Mucosa of stomach (tissue), 1 donor: Measurements from ENCODE around the gene PPP1R14B.

Experiments
- H3K27me3 ChIP-seq: one replicate; pipeline ENCODE4 v1.7.0; 2013; ENCODE audit warnings: mild to moderate bottlenecking, low read length; ENCODE audit not compliant: control insufficient read depth, insufficient read depth
- H3K36me3 ChIP-seq: one replicate; pipeline ENCODE4 v1.7.0; 2013; ENCODE audit warnings: low read length; ENCODE audit not compliant: control insufficient read depth, insufficient read depth
- H3K4me1 ChIP-seq: one replicate; pipeline ENCODE4 v1.7.0; 2013; ENCODE audit warnings: mild to moderate bottlenecking, low read length; ENCODE audit not compliant: control insufficient read depth, insufficient read depth
- H3K4me3 ChIP-seq: one replicate; pipeline ENCODE4 v1.7.0; 2013; ENCODE audit warnings: low read length
- H3K9ac ChIP-seq: one replicate; pipeline ENCODE4 v1.7.0; 2013; ENCODE audit warnings: mild to moderate bottlenecking, low read length, moderate library complexity
- H3K9me3 ChIP-seq: one replicate; pipeline ENCODE4 v1.7.0; 2013; ENCODE audit warnings: mild to moderate bottlenecking, low read length, moderate library complexity; ENCODE audit not compliant: control insufficient read depth
- donor health status: Pancreatic carcinoma.

The PPP1R14B gene

DNA sequence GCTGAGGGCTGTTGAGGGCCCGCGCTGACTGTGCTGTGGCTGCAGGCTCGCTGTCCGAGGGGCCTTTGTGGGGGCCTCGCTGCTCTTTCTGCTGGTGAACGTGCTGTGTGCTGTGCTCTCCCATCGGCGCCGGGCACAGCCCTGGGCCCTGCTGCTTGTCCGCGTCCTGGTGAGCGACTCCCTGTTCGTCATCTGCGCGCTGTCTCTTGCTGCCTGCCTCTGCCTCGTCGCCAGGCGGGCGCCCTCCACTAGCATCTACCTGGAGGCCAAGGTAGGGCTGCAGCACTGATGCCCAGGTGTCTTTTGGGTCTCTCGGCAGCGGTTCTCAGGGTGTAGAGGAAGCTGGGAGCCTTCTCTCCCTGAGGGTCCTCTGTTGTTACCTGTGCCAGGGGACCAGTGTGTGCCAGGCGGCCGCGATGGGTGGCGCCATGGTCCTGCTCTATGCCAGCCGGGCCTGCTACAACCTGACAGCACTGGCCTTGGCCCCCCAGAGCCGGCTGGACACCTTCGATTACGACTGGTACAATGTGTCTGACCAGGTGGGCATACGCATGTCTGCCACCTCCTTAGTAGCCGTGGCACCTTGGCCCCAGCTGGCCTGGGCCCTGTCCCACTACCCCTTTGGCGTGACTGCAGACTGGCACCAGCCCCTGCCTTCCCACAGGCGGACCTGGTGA, 41.1 kb upstream of the PPP1R14B start:
- no peaks in the 10 kb centered on the region for H3K36me3 ChIP-seq
- peaks cover 40% of the 10 kb centered on the region for H3K4me1 ChIP-seq
- no peak overlapping the region for H3K4me3 ChIP-seq
- H3K9ac ChIP-seq: no peak overlapping the region
- H3K9me3 ChIP-seq: no peaks in the 10 kb centered on the region
- H3K27me3 ChIP-seq: peaks cover 29% of the 10 kb centered on the region

DNA sequence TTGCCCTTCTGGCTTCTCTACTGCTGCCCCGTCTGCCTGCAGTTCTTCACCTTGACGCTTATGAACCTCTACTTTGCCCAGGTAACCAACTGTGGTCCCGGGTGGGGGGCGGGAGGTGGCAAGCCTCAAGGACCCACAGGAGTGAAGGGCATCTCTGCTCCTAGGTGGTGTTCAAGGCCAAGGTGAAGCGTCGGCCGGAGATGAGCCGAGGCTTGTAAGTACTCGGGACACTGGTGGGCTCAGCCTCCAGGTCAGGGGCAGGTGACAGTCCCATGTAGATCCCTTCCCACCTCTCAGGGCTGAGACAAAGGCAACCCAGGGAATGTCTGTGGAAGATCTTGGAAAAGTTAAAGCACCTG, 40.0 kb upstream of the PPP1R14B start:
- H3K4me3 ChIP-seq: no peak overlapping the region
- H3K9ac ChIP-seq: peak overlapping the region; percentile 95
- peaks cover 37% of the 10 kb centered on the region for H3K4me1 ChIP-seq
- H3K9me3 ChIP-seq: no peaks in the 10 kb centered on the region
- peaks cover 19% of the 10 kb centered on the region for H3K27me3 ChIP-seq
- H3K36me3 ChIP-seq: no peaks in the 10 kb centered on the region

DNA sequence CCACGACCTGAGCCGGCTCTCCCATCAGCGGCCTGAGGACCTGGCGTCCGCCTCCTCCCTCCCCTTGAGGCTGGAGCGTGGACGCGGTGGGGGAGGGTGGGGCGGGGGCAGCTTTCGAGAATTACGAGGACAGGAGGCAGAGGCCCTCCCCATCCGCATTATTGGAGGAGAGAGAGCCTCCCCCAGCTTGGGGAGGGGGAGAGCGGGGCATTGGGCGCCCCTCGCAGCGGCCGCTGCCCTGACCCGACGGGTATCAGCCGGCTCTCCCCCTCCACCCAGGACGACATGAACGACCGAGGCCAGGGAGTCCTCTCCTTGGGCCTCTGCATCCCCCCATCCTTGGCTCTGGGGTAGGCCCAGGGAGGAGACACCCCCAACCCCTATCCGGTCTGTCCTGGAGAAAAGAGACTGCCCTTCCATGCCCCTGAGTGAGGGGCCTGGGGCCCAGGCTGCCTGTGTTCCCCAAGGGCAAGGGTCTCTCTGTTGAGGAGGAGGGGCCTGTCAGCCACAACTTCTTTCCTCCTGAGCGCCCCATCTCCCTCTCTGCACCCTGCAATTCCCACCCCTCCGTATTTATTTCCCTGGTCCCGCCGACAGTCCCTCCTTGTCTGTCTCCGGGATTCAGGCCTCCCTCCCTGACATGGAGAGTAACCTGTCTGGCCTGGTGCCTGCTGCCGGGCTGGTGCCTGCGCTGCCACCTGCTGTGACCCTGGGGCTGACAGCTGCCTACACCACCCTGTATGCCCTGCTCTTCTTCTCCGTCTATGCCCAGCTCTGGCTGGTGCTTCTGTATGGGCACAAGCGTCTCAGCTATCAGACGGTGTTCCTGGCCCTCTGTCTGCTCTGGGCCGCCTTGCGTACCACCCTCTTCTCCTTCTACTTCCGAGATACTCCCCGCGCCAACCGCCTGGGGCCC, 39.4 kb upstream of the PPP1R14B start:
- Histone ChIP-seq H3K4me1 (peaks cover 34% of the 10 kb centered on the region), H3K27me3 (peaks cover 12% of the 10 kb centered on the region), H3K9ac (peak overlapping the region; percentile 95), H3K36me3 (no peaks in the 10 kb centered on the region), H3K4me3 (peak overlapping the region; percentile 50), H3K9me3 (no peaks in the 10 kb centered on the region)

DNA sequence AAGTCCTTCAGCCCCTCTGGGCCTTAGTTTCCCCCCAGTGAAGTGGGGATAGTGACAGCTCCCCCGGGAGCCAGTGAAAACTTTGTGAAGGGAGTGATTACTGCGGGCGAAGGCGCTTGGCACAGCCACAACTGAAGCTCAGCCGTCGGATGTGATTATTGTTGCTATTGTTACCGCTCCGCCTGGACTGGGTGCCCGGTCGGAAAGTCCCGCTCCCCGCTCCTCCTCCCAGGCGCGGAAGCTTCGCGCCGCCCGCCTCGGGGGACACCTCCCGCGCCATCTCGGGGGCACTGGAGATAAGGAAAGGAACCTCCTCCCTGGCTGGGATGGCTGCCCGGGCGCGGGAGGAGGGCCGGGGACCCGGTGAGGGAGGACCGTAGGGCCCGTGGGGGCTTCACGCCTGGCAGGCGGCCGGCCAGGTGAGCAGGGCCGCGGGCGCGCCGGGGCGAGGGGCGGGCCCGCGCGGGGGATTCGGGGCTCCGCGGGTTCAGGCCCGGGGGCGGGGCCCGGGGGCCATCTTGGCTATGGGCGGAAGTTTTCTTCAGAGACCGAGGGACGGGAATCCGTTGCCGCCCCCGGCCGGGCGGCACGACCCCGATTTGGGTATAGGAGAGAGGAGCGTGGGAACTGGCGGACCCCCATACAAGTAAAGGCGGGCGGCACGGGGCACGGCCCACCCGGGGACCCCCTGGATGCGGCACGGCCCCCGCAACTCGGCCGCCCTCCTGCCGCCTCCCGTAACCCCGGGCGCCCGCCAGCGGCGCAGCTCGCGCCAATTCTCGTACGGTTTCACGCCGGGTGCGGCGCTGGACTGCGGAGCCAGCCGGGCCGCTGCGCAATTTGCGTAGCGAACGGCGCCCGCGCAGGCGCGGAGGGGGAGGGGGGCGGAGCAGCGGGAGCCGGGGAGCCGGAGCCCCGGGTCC, 38.5 kb upstream of the PPP1R14B start, which contains the start of gene GPR137:
TSS of gene GPR137 (plus strand) at position 887 of the 923 bp plus-strand sequence. CDS start 677 bp downstream, outside the sequence.
- Histone ChIP-seq H3K9me3 (no peaks in the 10 kb centered on the region), H3K4me1 (peaks cover 31% of the 10 kb centered on the region), H3K9ac (peak within 1 kb of the TSS; percentile 95), H3K4me3 (peak within 1 kb of the TSS; percentile 80), H3K27me3 (peaks cover 3% of the 10 kb centered on the region), H3K36me3 (no peaks in the 10 kb centered on the region)

DNA sequence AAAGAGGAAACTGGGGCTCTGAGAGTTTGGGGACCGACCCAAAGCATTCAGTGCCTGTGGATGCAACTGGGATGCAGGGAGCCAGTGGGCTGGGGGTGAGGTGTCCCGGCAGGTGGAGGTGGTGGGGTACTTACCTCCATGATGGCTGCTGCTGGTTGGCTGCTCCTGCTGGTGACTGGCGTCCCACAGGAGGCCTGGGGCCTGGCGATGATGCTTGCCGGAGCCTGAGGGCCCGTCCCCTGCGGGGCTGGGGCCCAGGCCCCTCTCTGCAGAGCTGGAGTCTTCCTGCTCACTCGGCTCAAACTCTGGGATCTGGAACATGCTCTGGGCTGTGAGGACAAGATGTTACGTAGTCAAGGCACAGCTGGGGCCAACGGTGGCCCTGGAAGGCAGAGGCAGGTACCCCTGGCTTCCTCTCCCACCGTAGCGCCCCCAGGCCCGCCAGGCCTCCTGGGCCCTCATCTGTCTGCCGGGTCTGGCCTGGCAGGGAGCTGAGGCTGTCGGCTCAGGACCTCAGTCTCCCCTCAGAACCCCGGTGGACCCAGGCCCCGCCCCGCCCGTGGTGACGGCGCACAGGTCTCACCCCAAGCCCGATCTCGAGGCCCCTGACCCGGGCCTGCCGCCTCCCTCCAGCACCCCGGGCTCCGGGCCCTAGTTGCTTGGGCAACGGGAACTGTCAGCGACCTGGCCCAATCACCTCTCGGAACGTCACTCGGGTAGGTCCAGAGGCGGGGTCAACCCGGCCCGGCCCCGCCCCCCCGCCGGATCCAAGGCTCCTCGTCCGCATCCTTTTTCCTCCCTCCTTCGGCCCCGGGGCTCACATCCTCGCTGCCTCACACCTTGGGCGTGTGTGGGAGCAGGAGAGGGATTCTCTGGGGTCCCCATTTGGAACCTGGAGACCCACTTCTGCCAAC, 37.6 kb upstream of the PPP1R14B start, which contains the start of gene BAD:
TSS of gene BAD (minus strand) at position 618 of the 914 bp plus-strand sequence. CDS start at position 321, 297 bp downstream.
- Histone ChIP-seq H3K9ac (peak within 1 kb of the TSS; percentile 95), H3K9me3 (no peaks in the 10 kb centered on the region), H3K4me3 (peak within 1 kb of the TSS; percentile 82), H3K4me1 (peaks cover 31% of the 10 kb centered on the region), H3K27me3 (no peaks in the 10 kb centered on the region), H3K36me3 (no peaks in the 10 kb centered on the region)

DNA sequence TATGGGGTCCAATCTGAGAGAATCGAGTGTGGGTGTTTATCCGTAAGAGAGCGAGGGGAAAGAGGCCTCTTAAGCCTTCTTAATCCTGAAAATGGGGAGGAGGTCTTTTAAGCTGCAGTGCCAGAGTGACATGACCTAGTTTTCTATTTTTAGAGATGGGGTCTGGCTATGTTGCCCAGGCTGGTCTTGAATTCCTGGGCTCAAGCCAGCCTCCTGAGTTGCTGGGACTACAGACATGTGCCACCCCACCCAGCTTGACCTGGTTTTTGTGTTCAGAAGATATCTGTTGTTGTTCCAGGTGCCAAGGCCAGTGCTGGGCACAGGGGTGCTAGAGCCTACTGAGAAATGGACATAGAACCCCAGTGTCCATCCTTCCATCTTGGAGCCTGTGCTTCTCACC, 36.3 kb upstream of the PPP1R14B start:
- Histone ChIP-seq H3K9me3 (no peaks in the 10 kb centered on the region), H3K4me1 (peaks cover 31% of the 10 kb centered on the region), H3K27me3 (no peaks in the 10 kb centered on the region), H3K36me3 (no peaks in the 10 kb centered on the region), H3K9ac (peak overlapping the region; percentile 95), H3K4me3 (no peak overlapping the region)

DNA sequence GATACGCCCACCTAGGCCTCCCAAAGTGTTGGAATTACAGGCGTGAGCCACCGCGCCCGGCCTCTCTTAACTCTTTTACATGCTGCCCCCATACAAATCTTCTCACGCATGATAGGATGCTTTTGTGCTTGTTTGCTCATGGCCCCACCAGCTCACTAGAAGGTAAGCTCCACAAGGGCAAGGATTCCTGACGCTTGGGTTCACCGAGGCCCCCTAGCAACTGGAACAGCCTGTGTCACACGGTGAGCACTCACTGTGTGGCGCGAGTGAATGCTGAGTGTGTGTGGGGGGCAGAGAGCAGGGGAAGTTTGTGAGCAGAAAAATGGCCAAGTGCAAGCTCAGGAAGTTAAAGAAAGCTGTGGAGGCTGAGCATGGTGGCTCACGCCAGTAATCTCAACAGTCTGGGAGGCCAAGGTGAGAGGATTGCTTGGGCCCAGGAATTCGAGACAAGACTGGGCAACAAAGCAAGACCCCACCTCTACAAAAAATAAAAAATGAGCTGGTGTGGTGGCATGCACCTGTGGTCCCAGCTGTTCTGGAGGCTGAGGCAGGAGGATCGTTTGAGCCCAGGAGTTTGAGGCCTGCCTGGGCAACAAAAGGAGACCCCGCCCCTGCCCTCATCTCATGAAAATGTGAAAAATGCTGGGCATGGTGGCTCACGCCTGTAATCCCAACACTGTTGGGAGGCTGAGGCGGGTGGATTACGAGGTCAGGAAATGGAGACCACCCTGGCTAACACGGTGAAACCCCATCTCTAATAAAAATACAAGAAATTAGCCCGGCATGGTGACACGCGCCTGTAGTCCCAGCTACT, 35.4 kb upstream of the PPP1R14B start:
- Histone ChIP-seq H3K27me3 (no peaks in the 10 kb centered on the region), H3K36me3 (peaks cover 5% of the 10 kb centered on the region), H3K4me3 (no peak overlapping the region), H3K9ac (no peak overlapping the region), H3K9me3 (no peaks in the 10 kb centered on the region), H3K4me1 (peaks cover 35% of the 10 kb centered on the region)

DNA sequence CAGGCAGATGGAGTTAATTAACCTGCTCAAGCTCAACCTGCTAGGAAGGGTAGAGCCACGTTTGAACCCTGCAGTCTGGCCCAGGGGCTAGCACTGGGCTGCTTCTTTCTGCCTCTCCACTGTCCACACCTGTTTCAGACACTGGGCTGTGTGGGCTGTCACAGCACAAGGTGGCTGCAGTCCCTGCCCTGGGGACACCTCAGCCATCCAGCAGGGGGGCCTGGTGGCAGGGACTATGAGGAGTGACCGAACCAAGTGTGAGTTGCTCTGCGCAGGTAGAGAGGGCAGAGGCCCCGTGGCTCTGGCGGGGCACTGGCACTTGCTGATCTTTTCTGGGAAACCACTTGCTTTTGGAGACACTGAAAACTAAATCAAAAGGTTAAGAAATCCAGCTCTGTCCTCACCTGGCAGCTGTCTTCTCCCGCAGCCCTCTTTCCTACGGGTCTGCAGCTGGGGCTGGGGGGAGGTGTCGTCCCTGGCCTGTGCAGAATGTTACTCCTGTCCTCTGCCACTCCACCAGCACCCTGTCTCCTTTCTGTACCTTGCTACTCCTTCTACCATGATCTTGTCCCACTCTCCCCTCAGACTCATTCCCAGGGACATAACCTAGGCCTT, 31.9 kb upstream of the PPP1R14B start:
- Histone ChIP-seq H3K9me3 (no peaks in the 10 kb centered on the region), H3K4me3 (no peak overlapping the region), H3K4me1 (peaks cover 52% of the 10 kb centered on the region), H3K27me3 (no peaks in the 10 kb centered on the region), H3K9ac (no peak overlapping the region), H3K36me3 (peaks cover 7% of the 10 kb centered on the region)

DNA sequence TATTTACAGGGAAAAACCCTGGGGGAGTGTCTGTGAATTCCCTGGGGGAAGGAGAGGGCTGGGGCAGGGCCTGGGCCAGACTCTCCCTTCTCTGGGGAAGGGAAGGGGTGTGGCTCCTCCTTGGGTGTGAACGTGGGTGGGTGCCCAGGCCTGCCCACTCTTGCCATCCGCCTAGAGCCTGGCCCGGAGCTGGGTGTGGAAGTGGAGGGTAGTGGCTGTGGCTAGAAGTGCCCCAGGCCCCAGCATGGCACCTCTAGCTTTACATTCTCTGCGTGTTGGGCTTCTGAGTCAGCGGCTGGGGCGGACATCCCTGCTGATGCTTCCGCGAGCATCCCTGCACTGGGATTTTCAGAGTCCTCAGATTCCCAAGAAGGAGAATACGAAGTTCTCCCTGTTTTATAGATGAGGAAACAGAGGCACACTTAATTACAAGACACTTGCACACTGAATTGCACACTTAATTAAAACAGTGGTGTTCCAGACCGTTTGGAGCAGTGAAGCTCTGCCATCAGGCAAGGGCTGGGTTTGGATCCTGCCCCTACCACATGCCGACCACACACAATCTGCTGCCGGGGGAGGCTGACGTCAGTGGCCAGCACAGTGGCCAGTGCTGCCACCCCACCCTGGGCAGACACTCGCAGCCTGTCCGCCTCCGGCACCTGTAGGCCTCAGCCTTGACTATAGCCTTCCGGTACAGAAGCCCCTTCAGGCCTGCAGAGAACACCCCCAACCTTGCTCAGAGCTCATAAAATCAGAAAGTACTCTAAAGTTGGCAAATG, 30.1 kb upstream of the PPP1R14B start:
- Histone ChIP-seq H3K27me3 (no peaks in the 10 kb centered on the region), H3K9ac (no peak overlapping the region), H3K9me3 (no peaks in the 10 kb centered on the region), H3K4me1 (peaks cover 49% of the 10 kb centered on the region), H3K4me3 (no peak overlapping the region), H3K36me3 (peaks cover 7% of the 10 kb centered on the region)
